ENCODE data around the gene EXOC1L.
A peak's percentile ranks its signal among the peaks of the same experiment; 100 is the strongest.

Gene EXOC1L

GRCh38 chr4:55819634-55820033, at the start of gene EXOC1L:
EXOC1L (plus strand) TSS chr4:55819790; CDS start chr4:55820027, 237 bp downstream.
- FAIRE-seq, result no peak

- FAIRE-seq, result no peak
These were observed 48.9 kb upstream of the EXOC1L start for GRCh38 chr4:55770662-55771061.

- no peak for FAIRE-seq
These were observed 38.2 kb upstream of the EXOC1L start for GRCh38 chr4:55781341-55781740.

- no peak for FAIRE-seq
These were observed 37.8 kb upstream of the EXOC1L start for GRCh38 chr4:55781812-55782211.

GRCh38 chr4:55783584-55783983, 36.0 kb upstream of the EXOC1L start:
- FAIRE-seq, result no peak

- no peak for FAIRE-seq
These were observed 34.8 kb upstream of the EXOC1L start for GRCh38 chr4:55784747-55785146.

GRCh38 chr4:55791666-55792065, 27.9 kb upstream of the EXOC1L start:
- no peak for FAIRE-seq

- no peak for FAIRE-seq
These were observed 26.1 kb upstream of the EXOC1L start for GRCh38 chr4:55793479-55793878.

- no peak for FAIRE-seq
These were observed 25.5 kb upstream of the EXOC1L start for GRCh38 chr4:55794053-55794452.

- no peak for FAIRE-seq
These were observed 24.2 kb upstream of the EXOC1L start for GRCh38 chr4:55795341-55795740.

- no peak for FAIRE-seq
These were observed 18.1 kb upstream of the EXOC1L start for GRCh38 chr4:55801498-55801897.

- no peak for FAIRE-seq
These were observed 12.0 kb upstream of the EXOC1L start for GRCh38 chr4:55807556-55807955.

GRCh38 chr4:55808186-55808585, 11.4 kb upstream of the EXOC1L start:
- no peak for FAIRE-seq

GRCh38 chr4:55808632-55809031, 11.0 kb upstream of the EXOC1L start:
- FAIRE-seq, result no peak

- no peak for FAIRE-seq
These were observed 1.9 kb upstream of the EXOC1L start for GRCh38 chr4:55817691-55818090.

GRCh38 chr4:55820279-55820678, 689 bp downstream of the EXOC1L start:
- no peak for FAIRE-seq

GRCh38 chr4:55822329-55822728, 2.7 kb downstream of the EXOC1L start:
- FAIRE-seq, result no peak

- no peak for FAIRE-seq
These were observed 5.3 kb downstream of the EXOC1L start for GRCh38 chr4:55824865-55825264.

- no peak for FAIRE-seq
These were observed 7.4 kb downstream of the EXOC1L start for GRCh38 chr4:55826986-55827385.

GRCh38 chr4:55827582-55827981, 8.0 kb downstream of the EXOC1L start:
- no peak for FAIRE-seq

- FAIRE-seq, result no peak
These were observed 10.5 kb downstream of the EXOC1L start for GRCh38 chr4:55830048-55830447.

GRCh38 chr4:55830716-55831115, 11.1 kb downstream of the EXOC1L start:
- no peak for FAIRE-seq

- peak; percentile 18 for FAIRE-seq
These were observed 14.7 kb downstream of the EXOC1L start for GRCh38 chr4:55834086-55834795.

GRCh38 chr4:55837903-55838302, 18.3 kb downstream of the EXOC1L start:
- peak; percentile 8 for FAIRE-seq

- no peak for FAIRE-seq
These were observed 18.8 kb downstream of the EXOC1L start for GRCh38 chr4:55838356-55838755.

Measured in endometrium (tissue), 2 donors.